Bronchial epithelial cell (primary cell): Measurements from ENCODE around the gene ACOT2. TPM values are rescaled to one million over a fixed set of nuclear protein-coding genes. Genes with fewer than 3 reads are reported as not detected.
"Not testable (repeated sequence)": the region's sequence is repeated elsewhere in the genome, so short reads cannot be mapped to it uniquely, and the experiment has no call there.

Experiments
- DNase-seq: peaks from one replicate; pipeline ENCODE4 v3.0.0-alpha.2; 2010; ENCODE audit warnings: low read depth
- FAIRE-seq: peaks from 2 replicates; lab custom pipeline; 2011; peaks lifted over from hg19 to GRCh38; lab: Jason Lieb, UNC
- H3K27me3 ChIP-seq: 2 replicates; pipeline ENCODE4 v1.5.1; 2011; ENCODE audit warnings: low read length; ENCODE audit not compliant: control insufficient read depth, insufficient read depth
- H3K36me3 ChIP-seq: 2 replicates; pipeline ENCODE4 v1.5.1; 2011; ENCODE audit warnings: low read length; ENCODE audit not compliant: control insufficient read depth, insufficient read depth
- H3K4me3 ChIP-seq: 2 replicates; pipeline ENCODE4 v1.5.1; 2011; ENCODE audit warnings: mild to moderate bottlenecking, low read depth, low read length, control low read depth
- total RNA-seq: library from RNA; depleted of rRNA; stranded (reverse); fragments of >200 nt; gene quantifications from 2 replicates; pipeline ENCODE4 v1.2.1, GENCODE V29; 2014
- TF ChIP-seq, protein P1 (sequence below): IDR thresholded peaks from 2 replicates; pipeline ENCODE4 v1.5.1; 2011; ENCODE audit warnings: mild to moderate bottlenecking, moderate library complexity, low read length, control low read depth, inconsistent platforms; ENCODE audit not compliant: insufficient read depth, severe bottlenecking

ACOT2 gene
- total RNA-seq, 1 donor from 2014 or later: 9.7 TPM

DNA sequence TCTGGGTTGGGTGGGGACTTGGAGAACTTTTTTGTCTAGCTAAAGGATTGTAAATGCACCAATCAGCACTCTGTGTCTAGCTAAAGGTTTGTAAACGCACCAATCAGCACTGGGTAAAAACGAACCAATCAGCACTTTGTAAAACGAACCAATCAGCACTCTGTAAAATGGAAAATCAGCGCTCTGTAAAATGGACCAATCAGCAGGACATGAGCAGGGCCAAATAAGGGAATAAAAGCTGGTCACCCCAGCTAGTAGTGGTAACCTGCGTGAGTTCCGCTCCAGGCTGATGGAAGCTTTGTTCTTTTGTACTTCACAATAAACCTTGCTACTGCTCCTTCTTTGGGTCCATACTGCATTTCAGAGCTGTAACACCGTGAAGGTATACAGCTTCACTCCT is 1.7 kb upstream of the ACOT2 start:
- DNase-seq (no peak), FAIRE-seq (no peak)
- Histone ChIP-seq H3K4me3 (no peak overlapping the region), H3K36me3 (no peaks in the 10 kb centered on the region), H3K27me3 (no peaks in the 10 kb centered on the region)
- TF ChIP-seq, protein P1, sequence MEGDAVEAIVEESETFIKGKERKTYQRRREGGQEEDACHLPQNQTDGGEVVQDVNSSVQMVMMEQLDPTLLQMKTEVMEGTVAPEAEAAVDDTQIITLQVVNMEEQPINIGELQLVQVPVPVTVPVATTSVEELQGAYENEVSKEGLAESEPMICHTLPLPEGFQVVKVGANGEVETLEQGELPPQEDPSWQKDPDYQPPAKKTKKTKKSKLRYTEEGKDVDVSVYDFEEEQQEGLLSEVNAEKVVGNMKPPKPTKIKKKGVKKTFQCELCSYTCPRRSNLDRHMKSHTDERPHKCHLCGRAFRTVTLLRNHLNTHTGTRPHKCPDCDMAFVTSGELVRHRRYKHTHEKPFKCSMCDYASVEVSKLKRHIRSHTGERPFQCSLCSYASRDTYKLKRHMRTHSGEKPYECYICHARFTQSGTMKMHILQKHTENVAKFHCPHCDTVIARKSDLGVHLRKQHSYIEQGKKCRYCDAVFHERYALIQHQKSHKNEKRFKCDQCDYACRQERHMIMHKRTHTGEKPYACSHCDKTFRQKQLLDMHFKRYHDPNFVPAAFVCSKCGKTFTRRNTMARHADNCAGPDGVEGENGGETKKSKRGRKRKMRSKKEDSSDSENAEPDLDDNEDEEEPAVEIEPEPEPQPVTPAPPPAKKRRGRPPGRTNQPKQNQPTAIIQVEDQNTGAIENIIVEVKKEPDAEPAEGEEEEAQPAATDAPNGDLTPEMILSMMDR: no peak

DNA sequence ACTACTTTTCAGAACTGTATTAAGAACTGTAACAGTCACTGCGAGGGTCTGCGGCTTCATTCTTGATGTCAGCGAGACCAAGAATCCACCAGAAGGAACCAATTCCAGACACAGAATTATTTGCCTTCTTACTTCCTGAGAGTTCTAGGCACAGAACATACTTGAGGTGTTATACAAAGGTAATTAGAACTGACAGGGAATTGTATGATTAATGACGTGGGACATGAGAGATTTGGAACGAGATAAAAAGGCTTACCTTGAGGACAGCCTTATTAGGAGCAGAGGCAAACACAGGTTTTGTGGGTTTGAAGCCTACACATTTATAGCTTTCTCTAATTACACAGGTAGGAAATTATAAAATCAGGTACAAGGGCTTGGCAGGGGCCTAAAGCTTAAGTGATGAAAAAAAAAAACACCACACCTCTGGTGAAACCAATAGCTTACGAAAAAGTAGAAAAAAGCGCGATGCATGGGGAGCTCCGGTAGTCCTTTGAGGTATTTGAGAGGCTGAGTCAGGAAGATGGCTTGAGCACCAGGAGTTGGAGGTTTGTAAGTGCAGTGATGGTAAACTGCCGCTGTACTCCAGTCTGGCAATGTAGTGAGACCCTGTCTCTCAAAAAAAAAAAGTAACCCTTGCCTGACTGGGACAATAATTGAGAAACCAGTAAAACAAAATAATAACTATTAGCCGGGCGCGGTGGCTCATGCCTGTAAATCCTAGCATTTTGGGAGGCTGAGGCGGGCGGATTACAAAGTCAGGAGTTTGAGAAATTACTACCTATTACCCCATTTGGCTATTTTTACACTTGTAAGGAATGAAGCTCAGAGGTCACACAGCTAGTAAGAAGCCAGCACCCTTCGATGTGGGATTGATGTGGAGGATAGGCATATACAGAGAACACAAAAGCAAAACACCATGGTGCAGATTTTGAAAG is 795 bp upstream of the ACOT2 start:
- Histone ChIP-seq H3K27me3 (no peaks in the 10 kb centered on the region), H3K36me3 (no peaks in the 10 kb centered on the region), H3K4me3 (peak overlapping the region; percentile 49)
- FAIRE-seq: no peak
- TF ChIP-seq, protein P1: no peak
- peak; percentile 17 for DNase-seq

DNA sequence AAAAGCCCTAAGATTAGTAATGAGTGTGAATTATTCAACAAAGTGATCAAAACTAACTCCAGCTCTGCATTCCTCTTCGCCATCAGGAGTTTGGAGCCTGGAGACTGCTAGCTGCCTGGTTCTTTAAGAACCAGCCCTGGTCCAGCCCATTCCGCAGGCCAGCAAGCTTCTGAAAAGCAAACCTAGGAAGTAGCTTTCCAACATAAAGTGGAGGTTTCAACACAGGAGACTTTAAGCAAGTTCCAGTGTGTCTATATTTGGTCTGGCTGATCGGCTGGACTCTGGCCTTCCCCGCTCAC is 178 bp upstream of the ACOT2 start:
- H3K4me3 ChIP-seq: peak overlapping the region; percentile 49
- FAIRE-seq, H3K27me3 ChIP-seq, H3K36me3 ChIP-seq, DNase-seq: not testable (repeated sequence)

DNA sequence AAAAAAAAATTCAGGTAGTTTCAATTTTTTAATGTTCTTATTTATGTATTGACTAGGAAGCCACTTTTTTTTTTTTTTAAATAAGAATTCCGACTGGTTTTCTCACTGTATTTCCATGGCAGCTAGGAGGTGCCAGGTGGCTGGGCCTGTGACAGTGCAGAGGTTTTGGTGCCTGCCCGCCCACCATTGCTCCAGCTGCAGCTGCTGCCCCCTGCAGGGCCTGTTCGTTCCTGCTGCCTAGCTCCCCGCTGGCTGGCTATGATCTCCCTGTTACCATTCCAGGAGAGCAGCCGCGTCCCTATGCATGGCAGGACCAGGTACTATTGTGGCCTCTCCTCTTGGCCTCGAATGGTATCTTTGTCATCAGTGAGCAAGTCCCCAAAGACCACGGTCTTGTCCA is 1.9 kb downstream of the ACOT2 start:
- not testable (repeated sequence) for H3K27me3 ChIP-seq, FAIRE-seq, H3K36me3 ChIP-seq, H3K4me3 ChIP-seq
- TF ChIP-seq, protein P1: peak; percentile 44
- peak; percentile 21 for DNase-seq

DNA sequence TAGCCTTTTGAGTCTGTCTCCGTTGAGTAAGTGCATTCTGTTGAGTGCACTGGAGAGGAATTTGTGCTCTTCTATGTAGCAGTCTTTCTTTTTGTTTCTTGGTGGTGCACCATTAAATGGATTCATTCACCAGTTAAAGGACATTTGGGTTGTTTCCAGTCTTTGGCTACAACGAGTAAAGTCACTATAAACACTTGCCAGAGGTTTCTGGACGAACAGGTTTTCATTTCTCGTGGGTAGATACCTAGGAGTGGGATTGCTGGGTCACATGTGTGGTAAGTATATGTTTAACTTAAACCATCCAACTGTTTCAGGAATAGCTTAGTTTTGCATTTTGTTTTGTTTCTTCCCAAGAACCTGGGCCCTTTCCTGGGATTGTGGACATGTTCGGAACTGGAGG is 4.0 kb downstream of the ACOT2 start:
- not testable (repeated sequence) for H3K4me3 ChIP-seq, H3K27me3 ChIP-seq, FAIRE-seq, H3K36me3 ChIP-seq, DNase-seq

DNA sequence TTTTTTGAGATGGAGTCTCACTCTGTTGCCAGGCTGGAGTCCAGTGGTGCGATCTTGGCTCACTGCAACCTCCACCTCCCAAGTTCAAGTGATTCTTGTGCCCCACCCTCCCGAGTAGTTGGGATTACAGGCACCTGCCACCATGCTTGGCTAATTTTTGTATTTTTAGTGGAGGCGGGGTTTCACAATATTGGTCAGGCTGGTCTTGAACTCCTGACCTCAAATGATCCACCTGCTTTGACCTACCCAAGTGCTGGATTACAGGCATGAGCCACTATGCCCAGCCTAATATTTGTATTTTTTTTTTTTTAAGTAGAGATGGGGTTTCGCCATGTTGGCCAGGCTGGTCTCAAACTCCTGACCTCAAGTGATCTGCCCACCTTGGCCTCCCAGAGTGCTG is 4.7 kb downstream of the ACOT2 start:
- not testable (repeated sequence) for H3K27me3 ChIP-seq, DNase-seq, H3K36me3 ChIP-seq, FAIRE-seq, H3K4me3 ChIP-seq

DNA sequence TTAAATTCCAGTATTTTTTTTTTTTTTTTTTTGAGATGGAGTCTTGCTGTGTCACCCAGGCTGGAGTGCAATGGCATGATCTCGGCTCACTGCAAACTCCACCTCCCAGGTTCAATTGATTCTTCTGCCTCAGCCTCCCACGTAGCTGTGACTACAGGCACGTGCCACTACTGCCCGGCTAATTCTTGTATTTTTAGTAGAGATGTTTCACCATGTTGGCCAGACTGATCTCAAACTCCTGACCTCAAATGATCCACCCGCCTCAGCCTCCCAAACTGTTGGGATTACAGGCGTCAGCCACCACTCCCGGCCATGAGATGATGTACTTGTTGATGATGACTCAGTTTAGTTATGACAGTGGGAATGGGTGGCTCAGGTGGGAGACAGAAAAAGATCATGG is 5.2 kb downstream of the ACOT2 start:
- not testable (repeated sequence) for FAIRE-seq, H3K27me3 ChIP-seq, DNase-seq, H3K36me3 ChIP-seq, H3K4me3 ChIP-seq

DNA sequence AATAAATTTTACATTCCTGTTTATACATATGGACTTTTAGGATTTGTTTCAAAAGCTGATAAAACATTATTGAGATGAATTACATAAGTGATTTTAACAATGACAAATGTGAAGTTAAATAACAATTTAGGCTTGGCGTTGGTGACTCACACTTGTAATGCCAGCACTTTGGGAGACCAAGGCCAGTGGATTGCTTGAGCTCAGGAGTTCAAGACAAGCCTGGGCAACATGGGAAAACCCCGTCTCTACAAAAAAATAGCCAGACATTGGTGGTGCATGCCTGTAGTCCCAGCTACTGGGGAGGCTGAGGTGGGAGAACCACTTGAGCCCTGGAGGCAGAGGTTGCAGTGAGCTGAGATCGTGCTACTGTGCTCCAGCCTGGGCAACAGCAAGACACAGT is 7.4 kb downstream of the ACOT2 start:
- Histone ChIP-seq H3K27me3 (no peaks in the 10 kb centered on the region), H3K36me3 (no peaks in the 10 kb centered on the region), H3K4me3 (no peak overlapping the region)
- TF ChIP-seq, protein P1: no peak
- peak; percentile 83 for DNase-seq
- no peak for FAIRE-seq

DNA sequence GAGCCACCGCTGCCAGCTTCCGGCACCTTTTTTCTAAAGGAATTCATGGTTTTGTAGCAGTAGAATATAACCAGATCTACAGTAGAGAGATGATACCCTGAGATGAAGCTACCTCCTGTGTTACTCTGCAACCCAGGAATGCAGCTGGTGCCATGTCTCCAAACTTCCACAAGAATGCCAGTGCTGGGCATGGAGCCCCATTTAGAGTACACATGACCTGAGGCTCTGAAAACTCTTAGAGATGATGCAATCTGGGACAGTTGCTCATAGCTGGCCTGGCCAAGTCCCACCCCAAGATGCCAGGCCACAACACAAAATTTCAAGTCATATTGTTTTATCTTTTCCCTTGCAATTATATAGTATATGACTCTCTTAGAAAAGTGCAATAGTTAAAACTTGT is 8.2 kb downstream of the ACOT2 start:
- not testable (repeated sequence) for FAIRE-seq, H3K36me3 ChIP-seq, H3K4me3 ChIP-seq, H3K27me3 ChIP-seq, DNase-seq

DNA sequence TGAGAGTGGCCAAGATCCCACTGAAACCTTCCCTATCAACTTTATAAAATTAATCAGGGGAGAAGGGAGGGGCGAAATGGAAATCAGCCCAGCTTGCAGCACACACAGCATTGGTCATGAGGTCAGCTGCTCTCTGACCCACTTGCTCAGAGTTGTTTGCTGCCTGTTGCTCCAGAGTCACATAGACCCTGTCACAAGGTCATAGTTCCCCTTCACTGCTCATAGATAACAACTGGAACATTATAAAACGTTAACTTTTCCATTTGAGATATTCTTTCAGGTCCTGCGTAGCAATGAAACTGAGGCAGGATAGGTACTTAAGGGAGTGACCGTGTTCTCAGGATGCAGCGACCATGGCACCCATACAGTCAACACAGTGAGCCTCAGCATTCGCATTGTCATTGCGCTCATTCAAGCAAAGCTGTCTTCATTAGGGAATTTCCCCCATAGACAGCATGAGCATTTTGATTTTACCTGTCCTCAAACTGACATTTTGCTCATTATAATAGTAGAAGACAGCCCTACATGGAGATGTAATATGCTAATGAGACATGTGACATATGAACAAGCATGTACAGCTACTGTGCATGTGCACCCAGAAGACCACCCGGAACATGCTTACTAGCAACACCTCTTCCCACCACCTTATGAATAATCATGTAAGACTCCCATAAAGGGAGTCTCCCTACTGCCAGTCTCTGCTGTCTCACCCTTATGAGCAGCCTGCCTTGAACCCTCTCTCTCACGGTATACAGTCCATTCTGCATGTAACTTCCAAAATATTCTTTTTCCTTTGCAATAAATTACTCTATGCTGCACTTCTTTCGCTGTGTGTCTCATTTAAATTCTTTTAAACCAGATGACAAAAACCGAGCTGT is 13.3 kb downstream of the ACOT2 start:
- not testable (repeated sequence) for H3K27me3 ChIP-seq, H3K4me3 ChIP-seq, DNase-seq, H3K36me3 ChIP-seq, FAIRE-seq
